NCI-H69 (cell line): ENCODE measurements around the gene LDLR.
"Not testable (repeated sequence)": the region's sequence is repeated elsewhere in the genome, so short reads cannot be mapped to it uniquely, and the experiment has no call there.

Experiments used
- DNase-seq: peaks from one replicate; lab custom pipeline; 2025; lab: John Stamatoyannopoulos, UW

The LDLR gene

DNA sequence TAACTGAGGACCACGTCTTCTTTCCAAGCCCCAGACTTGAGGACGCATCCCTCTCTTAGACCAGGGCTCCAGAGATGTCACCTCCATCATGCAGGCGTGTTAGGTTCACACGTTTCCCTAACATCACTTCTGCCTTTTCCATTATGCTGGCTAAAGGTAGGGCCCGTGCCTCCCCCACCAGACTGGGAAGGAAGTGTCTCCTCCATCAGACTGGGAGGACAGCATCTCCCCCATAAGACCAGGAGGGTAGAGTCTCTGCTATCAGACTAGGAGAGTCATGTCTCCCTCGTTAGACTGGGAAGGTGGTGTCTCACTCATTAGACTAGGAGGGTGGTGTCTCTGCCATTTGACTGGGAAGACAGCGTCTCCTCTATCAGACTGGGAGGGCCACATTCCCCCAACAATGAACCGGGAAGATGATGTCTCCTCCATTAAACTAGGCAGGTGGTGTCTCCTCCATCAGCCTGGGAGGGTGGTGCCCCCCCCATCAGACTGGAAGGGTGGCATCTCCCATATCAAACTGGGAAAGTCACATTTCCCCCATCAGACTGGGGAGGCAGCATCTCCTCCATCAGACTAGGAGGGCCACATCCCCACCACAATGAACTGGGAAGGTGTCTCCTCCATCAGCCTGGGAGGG is 84.4 kb downstream of the LDLR start:
- DNase-seq = no peak

DNA sequence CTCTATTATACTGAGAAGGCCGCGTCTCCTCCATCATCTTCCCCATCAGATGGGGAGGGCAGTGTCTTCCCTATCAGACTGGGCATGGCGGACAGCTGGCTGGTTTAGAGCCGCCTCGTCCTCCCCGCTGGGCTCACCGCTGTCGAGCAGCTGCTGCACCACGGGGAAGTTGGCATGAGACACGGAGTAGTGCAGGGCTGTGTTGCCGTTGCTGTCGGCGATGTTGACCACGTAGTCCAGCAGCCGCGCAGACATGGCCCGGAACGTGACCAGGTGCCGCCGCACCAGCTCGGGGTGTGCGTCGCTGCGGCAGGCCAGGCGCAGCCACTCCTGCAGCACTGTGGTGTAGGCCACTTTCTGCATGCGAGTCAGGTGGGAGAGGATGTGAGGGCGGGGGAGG is 85.1 kb downstream of the LDLR start:
- DNase-seq = peak; percentile 86

DNA sequence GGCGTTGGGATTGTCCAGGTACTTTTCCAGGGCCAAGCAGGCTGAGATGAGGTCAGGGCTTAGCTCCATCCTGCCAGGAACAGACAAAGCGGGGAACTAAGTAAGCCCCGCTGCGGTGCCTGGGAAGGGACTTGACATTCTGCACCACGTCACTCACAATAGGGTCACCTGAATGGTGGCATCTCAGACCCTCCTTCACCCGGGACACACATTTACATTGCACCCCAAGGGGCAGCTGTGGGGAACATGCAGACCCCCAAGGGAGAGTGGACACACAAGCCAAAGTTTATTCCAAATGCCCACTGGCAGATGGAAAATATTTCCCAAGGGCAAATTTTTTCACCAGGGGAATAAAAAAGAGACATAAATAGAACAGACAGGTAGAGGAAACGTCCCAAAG is 86.7 kb downstream of the LDLR start:
- no peak for DNase-seq

DNA sequence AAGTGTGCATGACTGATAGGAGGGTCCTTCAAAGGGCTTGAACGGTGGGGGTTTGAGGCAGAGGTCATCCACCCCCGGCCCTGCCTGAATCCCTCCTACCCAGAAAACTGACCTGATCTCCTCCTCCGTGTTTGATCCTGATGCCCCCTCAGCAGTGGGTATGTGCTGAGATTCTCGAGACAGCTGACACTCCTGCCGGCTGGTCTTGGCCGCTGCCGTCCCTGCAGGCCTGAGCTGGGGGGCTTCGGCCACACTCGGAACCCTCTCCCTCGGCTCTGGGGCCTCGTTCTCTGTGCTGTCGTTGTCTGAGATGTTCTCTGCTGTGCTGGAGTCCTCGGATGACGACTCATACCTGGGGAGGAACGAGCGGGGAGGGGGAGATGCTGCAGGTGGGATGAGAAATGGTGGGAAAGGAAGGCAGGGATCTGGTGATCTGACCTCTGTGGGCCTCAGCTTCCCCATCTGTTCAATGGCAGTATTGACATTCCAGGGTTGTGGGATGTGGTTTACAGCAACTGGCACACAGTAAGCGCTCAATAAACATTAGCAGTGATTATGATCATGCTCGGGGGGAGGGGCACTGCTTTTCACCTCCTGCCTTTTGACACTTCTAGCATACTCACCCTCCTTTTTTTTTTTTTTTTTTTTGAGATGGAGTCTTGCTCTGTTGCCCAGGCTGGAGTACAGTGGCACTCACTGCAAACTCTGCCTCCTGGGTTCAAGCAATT is 87.4 kb downstream of the LDLR start:
- no peak for DNase-seq

DNA sequence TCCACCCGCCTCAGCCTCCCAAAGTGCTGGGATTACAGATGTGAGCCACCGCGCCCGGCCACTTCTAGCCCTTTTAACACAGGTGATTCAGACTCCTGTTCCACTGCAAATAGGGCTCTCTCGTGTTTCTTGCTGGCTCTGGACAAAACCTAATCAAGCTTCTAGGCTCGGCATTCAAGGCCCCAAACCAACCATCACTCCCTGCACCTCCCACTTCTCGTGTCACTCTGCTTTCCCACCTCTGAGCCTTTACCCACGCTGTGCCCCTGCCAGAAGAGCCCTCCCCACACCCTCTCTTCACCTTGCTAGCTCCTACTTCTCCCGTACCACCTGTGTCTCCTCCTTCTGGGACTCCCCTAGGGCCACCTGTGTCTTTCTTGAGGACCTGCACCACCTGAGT is 88.3 kb downstream of the LDLR start:
- DNase-seq = no peak

DNA sequence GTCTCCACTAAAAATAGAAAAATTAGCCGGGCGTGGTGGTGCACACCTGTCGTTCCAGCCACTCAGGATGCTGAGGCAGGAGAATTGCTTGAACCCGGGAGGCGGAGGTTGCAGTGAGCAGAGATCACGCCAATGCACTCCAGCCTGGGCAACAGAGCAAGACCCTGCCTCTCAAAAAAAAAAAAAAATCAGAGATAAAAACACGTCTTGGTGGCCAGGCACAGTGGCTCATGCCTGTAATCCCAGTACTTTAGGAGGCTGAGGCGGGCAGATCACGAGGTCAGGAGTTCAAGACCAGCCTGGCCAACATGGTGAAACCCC is 89.8 kb downstream of the LDLR start:
- not testable (repeated sequence) for DNase-seq

DNA sequence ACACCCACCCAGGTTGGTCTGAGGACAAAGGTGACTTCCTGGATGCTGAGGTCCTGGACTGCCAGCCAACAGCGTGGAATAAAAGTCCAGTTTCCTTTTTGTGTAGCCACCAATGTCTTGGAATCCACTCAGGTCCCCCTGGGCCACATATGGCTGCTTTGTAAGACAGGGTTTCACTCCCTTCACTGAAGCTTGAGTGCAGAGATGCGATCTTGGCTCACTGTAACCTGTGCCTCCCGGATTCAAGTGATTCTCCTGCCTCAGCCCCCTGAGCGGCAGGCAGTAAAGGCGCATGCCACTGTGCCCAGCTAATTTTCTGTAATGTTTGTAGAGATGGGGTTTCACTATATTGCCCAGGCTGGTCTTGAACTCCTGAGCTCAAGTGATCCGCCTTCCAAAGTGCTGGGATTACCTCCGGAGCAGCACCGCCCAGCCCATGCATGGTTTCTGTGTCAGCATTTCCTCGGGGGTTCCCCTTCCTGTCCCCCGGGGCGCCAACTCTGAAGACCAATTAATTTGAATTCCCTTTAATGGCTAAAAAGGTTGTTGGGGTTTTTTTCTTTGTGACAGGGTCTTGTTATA is 90.5 kb downstream of the LDLR start:
- DNase-seq = no peak

DNA sequence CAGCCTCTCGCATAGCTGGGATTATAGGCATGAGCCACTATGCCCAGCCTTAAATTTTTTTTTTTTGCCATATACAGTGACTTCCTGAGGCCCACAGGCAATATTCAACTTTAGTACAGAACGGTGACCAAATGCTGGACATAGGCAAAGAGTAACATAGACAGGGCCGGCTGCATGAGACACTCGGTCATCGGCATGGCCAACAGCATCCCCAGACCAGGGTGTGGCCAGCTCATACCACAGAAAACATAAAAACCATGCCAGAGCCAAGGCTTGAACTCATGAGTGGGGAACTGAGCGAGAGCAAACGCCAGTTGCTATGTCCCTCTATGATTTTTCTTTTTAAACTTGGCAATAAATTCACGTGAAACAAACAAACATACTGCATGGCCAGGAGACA is 91.1 kb downstream of the LDLR start:
- DNase-seq = no peak

DNA sequence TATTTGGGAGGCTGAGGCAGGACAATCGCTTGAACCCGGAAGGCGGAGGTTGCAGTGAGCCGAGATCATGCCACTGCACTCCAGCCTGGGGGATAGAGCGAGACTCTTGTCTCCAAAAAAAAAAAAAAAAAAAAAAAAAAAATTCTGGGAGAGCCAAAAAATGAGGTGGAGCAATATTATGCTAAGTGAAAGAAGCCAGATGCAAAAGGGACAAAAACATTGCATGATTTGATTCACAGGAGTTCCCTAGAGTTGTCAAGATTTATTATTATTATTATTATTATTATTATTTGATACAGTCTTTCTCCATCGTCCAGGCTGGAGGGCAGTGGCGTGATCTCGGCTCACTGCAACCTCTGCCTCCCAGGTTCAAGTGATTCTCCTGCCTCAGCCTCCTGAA is 91.7 kb downstream of the LDLR start:
- not testable (repeated sequence) for DNase-seq

DNA sequence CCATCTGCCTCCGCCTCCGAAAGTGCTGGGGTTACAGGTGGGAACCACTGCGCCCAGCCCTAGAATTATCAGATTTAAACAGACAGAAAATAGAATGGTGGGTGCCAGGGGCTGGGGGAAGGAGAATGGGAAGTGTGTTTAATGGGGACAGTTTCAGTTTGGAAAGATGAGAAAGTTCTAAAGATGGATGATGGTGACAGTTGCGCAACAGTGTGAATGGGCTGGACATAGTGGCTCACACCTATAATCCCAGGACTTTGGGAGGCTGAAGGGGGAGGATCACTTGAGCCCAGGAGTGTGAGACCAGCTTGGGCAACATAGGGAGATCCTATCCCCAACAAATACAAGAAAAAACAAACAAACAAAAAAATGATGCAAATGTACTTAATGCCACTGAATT is 92.2 kb downstream of the LDLR start:
- DNase-seq = no peak
